OCI-LY1 (cell line): ENCODE data around the gene BNIP5.

Experiments used
- EZH2 ChIP-seq: fragments of 200-600 bp; sonication (generic), shearing (Covaris generic); IDR thresholded peaks from 2 replicates; pipeline ENCODE4 v1.8.0; 2017; ENCODE audit warnings: borderline replicate concordance, mixed run types, mild to moderate bottlenecking, antibody characterized with exemption, low read length, moderate library complexity, mixed read lengths
- TF ChIP-seq, protein P1 (sequence below): fragments of 200-600 bp; sonication (generic), shearing (Covaris generic); IDR thresholded peaks from 2 replicates; pipeline ENCODE4 v1.5.1; 2017; ENCODE audit warnings: mild to moderate bottlenecking, antibody characterized with exemption, low read length, moderate library complexity, mixed read lengths

DNA sequence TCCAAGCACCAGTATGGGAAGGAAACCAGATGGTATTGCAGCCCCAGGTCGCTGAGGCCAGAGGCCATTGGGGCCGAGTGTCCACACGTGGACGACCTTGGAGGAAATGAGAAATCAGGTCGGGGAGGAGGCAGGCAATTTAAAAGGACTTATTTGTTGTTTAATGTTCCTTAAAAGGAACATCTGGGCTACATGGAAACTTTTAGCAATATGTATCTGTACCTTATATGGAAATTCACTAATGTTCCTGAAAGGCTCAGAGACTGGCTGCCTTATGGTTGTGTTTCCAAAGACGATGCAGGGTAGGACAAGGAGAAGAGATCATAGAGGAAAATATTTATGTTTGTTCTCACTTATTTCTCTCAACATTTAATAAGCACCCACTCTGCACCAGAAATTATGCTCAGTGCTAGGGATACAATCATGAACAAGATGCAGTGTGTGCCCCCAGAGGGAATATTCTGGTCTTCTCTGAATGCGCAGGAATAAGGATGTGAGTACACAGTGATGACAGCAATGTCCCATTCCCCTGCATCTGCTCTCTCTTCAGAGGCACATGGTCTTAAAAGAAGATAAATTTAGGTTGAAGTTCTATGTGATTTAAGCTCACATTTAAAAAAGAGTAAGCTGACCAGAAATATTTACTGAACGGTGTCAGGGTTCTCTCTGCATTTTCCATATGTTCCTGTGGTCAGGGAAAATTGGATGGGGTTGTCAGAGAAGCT lies 3.4 kb downstream of the BNIP5 start:
- TF ChIP-seq, protein P1, sequence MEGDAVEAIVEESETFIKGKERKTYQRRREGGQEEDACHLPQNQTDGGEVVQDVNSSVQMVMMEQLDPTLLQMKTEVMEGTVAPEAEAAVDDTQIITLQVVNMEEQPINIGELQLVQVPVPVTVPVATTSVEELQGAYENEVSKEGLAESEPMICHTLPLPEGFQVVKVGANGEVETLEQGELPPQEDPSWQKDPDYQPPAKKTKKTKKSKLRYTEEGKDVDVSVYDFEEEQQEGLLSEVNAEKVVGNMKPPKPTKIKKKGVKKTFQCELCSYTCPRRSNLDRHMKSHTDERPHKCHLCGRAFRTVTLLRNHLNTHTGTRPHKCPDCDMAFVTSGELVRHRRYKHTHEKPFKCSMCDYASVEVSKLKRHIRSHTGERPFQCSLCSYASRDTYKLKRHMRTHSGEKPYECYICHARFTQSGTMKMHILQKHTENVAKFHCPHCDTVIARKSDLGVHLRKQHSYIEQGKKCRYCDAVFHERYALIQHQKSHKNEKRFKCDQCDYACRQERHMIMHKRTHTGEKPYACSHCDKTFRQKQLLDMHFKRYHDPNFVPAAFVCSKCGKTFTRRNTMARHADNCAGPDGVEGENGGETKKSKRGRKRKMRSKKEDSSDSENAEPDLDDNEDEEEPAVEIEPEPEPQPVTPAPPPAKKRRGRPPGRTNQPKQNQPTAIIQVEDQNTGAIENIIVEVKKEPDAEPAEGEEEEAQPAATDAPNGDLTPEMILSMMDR: no peak
- no peak for TF ChIP-seq EZH2
